Common myeloid progenitor, CD34-positive (primary cell): Measurements from ENCODE around the gene RPL4.
A peak's percentile ranks its signal among the peaks of the same experiment; 100 is the strongest.

Experiments used
- CTCF ChIA-PET: fragments of 350-600 bp; sonication (Branson Sonifier 250); formaldehyde crosslinking; loops from one replicate; lab custom pipeline; 2021; ENCODE audit warnings: antibody characterized with exemption; lab: Charles Lee
- POLR2A ChIA-PET: fragments of 350-600 bp; sonication (Branson Sonifier 250); formaldehyde crosslinking; loops from one replicate; lab custom pipeline; 2021; ENCODE audit warnings: antibody characterized with exemption; lab: Charles Lee
- DNase-seq, 3 donors: peaks; one replicate each; pipeline versions ENCODE4 v3.0.0 to v3.0.0-alpha.2; 2013
- H3K27ac ChIP-seq, 2 experiments: 1 replicate in 1 of 2; 2 replicates in 1 of 2; pipeline ENCODE4 v1.7.0; 2013; ENCODE audit warnings: inconsistent platforms in 2 of 2, low read length in 2 of 2, mild to moderate bottlenecking in 2 of 2, low read depth in 1 of 2, moderate library complexity in 1 of 2; ENCODE audit not compliant: severe bottlenecking in 2 of 2, insufficient read depth in 1 of 2, poor library complexity in 1 of 2
- H3K27me3 ChIP-seq, 5 experiments: replicated peaks in 2 of 5; 1 replicate in 3 of 5; 2 replicates in 2 of 5; pipeline versions ENCODE4 v1.6.1 to v1.7.0; 2013; ENCODE audit warnings: low read length in 4 of 5, mild to moderate bottlenecking in 2 of 5, moderate library complexity in 2 of 5, inconsistent platforms in 1 of 5; ENCODE audit not compliant: insufficient read depth in 5 of 5, control insufficient read depth in 4 of 5
- H3K36me3 ChIP-seq, 4 experiments: 1 replicate in 2 of 4; 2 replicates in 2 of 4; pipeline versions ENCODE4 v1.6.1 to v1.7.0; 2013; ENCODE audit warnings: low read length in 3 of 4, control low read depth in 1 of 4, mild to moderate bottlenecking in 1 of 4; ENCODE audit not compliant: control insufficient read depth in 4 of 4, insufficient read depth in 4 of 4
- H3K4me1 ChIP-seq, 4 experiments: 1 replicate in 3 of 4; 2 replicates in 1 of 4; pipeline versions ENCODE4 v1.6.1 to v1.7.1; 2013; ENCODE audit warnings: low read length in 3 of 4, mild to moderate bottlenecking in 3 of 4, control low read depth in 1 of 4, inconsistent platforms in 1 of 4, moderate library complexity in 1 of 4; ENCODE audit not compliant: control insufficient read depth in 4 of 4, insufficient read depth in 4 of 4; ENCODE audit errors: control extremely low read depth in 1 of 4
- H3K4me3 ChIP-seq, 7 experiments: 1 replicate in 4 of 7; 2 replicates in 3 of 7; pipeline versions ENCODE4 v1.5.1 to v1.7.0; 2013; ENCODE audit warnings: mild to moderate bottlenecking in 7 of 7, low read length in 6 of 7, moderate library complexity in 6 of 7, inconsistent platforms in 2 of 7, low read depth in 2 of 7, control low read depth in 1 of 7; ENCODE audit not compliant: insufficient read depth in 4 of 7, control insufficient read depth in 1 of 7; ENCODE audit errors: extremely low read depth in 1 of 7
- H3K9me3 ChIP-seq, 5 experiments: 1 replicate in 4 of 5; 2 replicates in 1 of 5; pipeline versions ENCODE4 v1.6.1 to v1.7.1; 2013; ENCODE audit warnings: low read length in 4 of 5, mild to moderate bottlenecking in 2 of 5, inconsistent platforms in 1 of 5, low read depth in 1 of 5, moderate library complexity in 1 of 5; ENCODE audit not compliant: control insufficient read depth in 4 of 5, insufficient read depth in 2 of 5; ENCODE audit errors: control extremely low read depth in 1 of 5
- WGBS: methylation state at CpG from one replicate; pipeline ENCODE4 v1.1.5; 2013; ENCODE audit not compliant: insufficient coverage; 5-methylcytosine and 5-hydroxymethylcytosine counted together

RPL4 gene

GRCh38 chr15:66481107-66481856 lies 23.4 kb downstream of the RPL4 start:
- no peak overlapping the region for H3K4me3 ChIP-seq
- peak in 2 of 3 donors; percentile 13 to 45 for DNase-seq
- H3K27me3 ChIP-seq = no peaks in the 10 kb centered on the region
- POLR2A ChIA-PET = no interaction called here
- 95% methylated on average over 6 of the region's 10 CpGs for WGBS
- H3K27ac ChIP-seq = no peak overlapping the region
- CTCF ChIA-PET = no interaction called here
- H3K36me3 ChIP-seq = peaks cover 3 to 32% (median 20%) of the 10 kb centered on the region in 4 experiments
- H3K9me3 ChIP-seq = no peaks in the 10 kb centered on the region
- H3K4me1 ChIP-seq = peaks cover 0 to 8% (median 0%) of the 10 kb centered on the region in 4 experiments

DNA sequence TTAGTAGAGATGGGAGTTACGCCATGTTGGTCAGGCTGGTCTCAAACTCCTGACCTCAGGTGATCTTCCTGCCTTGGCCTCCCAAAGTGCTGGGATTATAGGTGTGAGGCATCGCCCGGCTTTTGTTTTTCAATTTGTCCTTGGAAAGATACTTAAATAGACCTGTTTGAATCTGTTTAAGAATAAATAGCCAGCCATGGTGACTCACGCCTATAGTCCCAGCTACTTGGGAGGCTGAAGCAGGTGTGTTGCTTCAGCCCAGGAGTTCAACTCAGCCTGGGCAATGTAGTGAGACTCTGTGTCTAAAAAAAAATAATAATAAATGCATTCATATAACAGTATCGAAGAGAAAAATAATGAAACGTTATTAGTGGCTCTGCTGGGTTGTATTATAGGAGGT lies 24.4 kb downstream of the RPL4 start:
- POLR2A ChIA-PET = no interaction called here

DNA sequence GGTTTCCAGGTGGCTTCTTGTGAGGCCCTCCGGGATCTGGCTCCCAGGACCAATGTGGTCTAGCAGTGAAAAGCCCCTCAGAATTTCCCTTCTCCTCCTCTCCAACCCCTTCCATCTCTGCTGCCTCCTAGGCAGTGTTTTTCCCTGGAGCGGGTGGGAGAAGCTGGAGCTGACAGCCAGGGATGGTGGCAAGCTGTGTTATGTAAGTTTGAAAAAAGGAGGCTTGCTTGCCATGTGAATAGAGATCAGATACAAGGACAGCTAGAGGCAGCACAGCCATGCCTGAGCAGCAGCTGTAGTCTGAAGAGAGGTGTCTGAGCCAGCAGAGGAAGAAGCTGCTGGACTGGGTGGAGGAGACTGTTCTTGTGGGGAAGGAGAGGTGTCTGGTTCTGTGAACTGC lies 27.6 kb downstream of the RPL4 start:
- no peaks in the 10 kb centered on the region for H3K9me3 ChIP-seq
- no peak overlapping the region for H3K4me3 ChIP-seq
- WGBS = no CpG with 5 or more reads among the region's 2 CpGs
- no peak for DNase-seq
- H3K36me3 ChIP-seq = peaks cover under 1 to 11% (median 7%) of the 10 kb centered on the region in 4 experiments
- no peaks in the 10 kb centered on the region for H3K27me3 ChIP-seq
- ChIA-PET CTCF (interaction anchor here (2.7 kb wide), 1 partner anchor 20 kb away, joined by 14 read pairs; the partner anchor contains the start of gene SNAPC5), POLR2A (no interaction called here)
- H3K27ac ChIP-seq = no peak overlapping the region
- H3K4me1 ChIP-seq = peaks cover 0 to 6% (median 1%) of the 10 kb centered on the region in 4 experiments

More for the DNA sequence above, 24.4 kb downstream of the RPL4 start:
- H3K36me3 ChIP-seq = peaks cover 3 to 29% (median 17%) of the 10 kb centered on the region in 4 experiments
- peaks cover 0 to 8% (median 0%) of the 10 kb centered on the region in 4 experiments for H3K4me1 ChIP-seq
- WGBS = 100% methylated on average over 2 of the region's 6 CpGs
- no peaks in the 10 kb centered on the region for H3K27me3 ChIP-seq
- DNase-seq = no peak
- CTCF ChIA-PET = no interaction called here
- H3K9me3 ChIP-seq = no peaks in the 10 kb centered on the region
- H3K27ac ChIP-seq = no peak overlapping the region
- no peak overlapping the region for H3K4me3 ChIP-seq

DNA sequence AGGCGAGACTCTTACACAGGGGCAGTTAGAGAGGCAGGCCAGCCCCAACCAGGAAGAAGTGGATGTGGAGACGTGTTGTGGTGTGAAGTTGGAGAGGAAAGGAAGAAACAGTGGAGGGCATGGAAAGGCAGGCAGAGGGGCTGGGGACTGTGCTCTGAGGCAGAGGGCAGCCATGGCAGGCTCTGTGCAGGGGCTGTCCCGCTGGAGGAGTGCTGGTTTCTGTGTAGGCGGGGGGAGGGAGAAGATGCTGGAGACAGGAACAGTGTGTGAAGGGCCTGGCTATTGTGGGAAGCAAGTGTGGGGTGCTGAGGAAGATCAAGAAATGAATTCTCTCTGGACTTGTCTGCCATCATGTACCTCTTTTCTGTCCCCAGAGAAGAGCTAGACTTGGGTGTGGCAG lies 28.1 kb downstream of the RPL4 start:
- Histone ChIP-seq H3K36me3 (peaks cover 0 to 7% (median 2%) of the 10 kb centered on the region in 4 experiments), H3K4me3 (no peak overlapping the region), H3K4me1 (peaks cover 0 to 7% (median 1%) of the 10 kb centered on the region in 4 experiments), H3K9me3 (no peaks in the 10 kb centered on the region), H3K27me3 (no peaks in the 10 kb centered on the region), H3K27ac (no peak overlapping the region)
- ChIA-PET POLR2A (no interaction called here), CTCF (interaction anchor here (2.7 kb wide), 1 partner anchor 21 kb away, joined by 14 read pairs; the partner anchor contains the start of gene SNAPC5)
- 96% methylated on average over 2 of the region's 4 CpGs for WGBS
- no peak for DNase-seq

GRCh38 chr15:66474963-66475362 lies 29.7 kb downstream of the RPL4 start:
- Histone ChIP-seq H3K36me3 (peaks cover 0 to 4% (median 2%) of the 10 kb centered on the region in 4 experiments), H3K4me3 (no peak overlapping the region), H3K27me3 (no peaks in the 10 kb centered on the region), H3K9me3 (no peaks in the 10 kb centered on the region), H3K4me1 (peaks cover 0 to 8% (median 1%) of the 10 kb centered on the region in 4 experiments), H3K27ac (no peak overlapping the region)
- WGBS = 75% methylated on average over 1 of the region's 3 CpGs
- CTCF ChIA-PET = interaction anchor here (1.1 to 2.7 kb wide), 3 partner anchors 22 to 68 kb away, joined by 3 to 14 read pairs (median 4); partner anchors contain the start of gene SNAPC5
- POLR2A ChIA-PET = no interaction called here
- no peak for DNase-seq

DNA sequence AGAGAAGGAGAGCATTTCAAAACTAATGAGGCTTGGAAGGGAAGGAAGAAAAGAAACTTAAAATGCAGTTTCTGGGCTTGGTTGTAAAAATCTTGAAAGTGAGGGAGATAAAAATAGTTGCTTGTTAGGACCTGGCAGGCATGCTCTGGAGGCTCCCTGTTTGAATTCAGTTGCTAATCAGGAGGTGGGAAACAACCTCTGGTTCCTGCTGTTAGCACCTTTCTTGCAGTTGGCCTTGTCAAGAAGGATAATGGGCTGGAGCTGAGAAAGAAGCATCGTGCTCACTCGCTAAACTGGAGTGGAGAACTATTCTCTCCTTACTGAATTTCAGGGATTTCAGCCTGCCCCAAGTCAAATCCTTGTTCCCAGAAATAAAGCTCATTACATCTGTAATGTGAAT lies 30.5 kb downstream of the RPL4 start:
- Histone ChIP-seq H3K27me3 (no peaks in the 10 kb centered on the region), H3K36me3 (peaks cover 0 to 4% (median 2%) of the 10 kb centered on the region in 4 experiments), H3K4me3 (no peak overlapping the region), H3K9me3 (no peaks in the 10 kb centered on the region), H3K27ac (no peak overlapping the region), H3K4me1 (peaks cover 0 to 8% (median 1%) of the 10 kb centered on the region in 4 experiments)
- ChIA-PET CTCF (no interaction called here), POLR2A (no interaction called here)
- 94% methylated on average over 2 of the region's 2 CpGs for WGBS
- DNase-seq = no peak
